HEK293 (cell line): ENCODE measurements around the gene EVC2.

Experiments used
- KLF10 ChIP-seq: fragments of 450-650 bp; IDR thresholded peaks from 2 replicates; pipeline ENCODE4 v1.5.1; 2018; ENCODE audit warnings: missing biosample characterization, mild to moderate bottlenecking, missing genetic modification characterization
- MEIS1 ChIP-seq: sonication (generic); formaldehyde crosslinking; IDR thresholded peaks from 2 replicates; pipeline ENCODE4 v1.8.1; 2022; ENCODE audit warnings: missing genetic modification reagents, mild to moderate bottlenecking, borderline replicate concordance
- ZNF561 ChIP-seq: fragments of 450-650 bp; IDR thresholded peaks from 2 replicates; pipeline ENCODE4 v1.5.1; 2018; ENCODE audit warnings: missing biosample characterization, missing genetic modification characterization, borderline replicate concordance
- TF ChIP-seq, protein P1 (sequence below): fragments of 450-650 bp; formaldehyde crosslinking; IDR thresholded peaks from 2 replicates; pipeline ENCODE4 v1.5.1; 2017; ENCODE audit warnings: missing biosample characterization, missing genetic modification characterization
- TF ChIP-seq, protein P2 (sequence below): fragments of 450-650 bp; formaldehyde crosslinking; IDR thresholded peaks from 2 replicates; pipeline ENCODE4 v1.5.1; 2016; ENCODE audit warnings: missing biosample characterization, missing genetic modification characterization, low read depth
- TF ChIP-seq, protein P3 (sequence below): fragments of 450-650 bp; formaldehyde crosslinking; IDR thresholded peaks from 2 replicates; pipeline ENCODE4 v1.5.1; 2016; ENCODE audit warnings: missing biosample characterization, missing genetic modification characterization
- TF ChIP-seq, protein P4 (sequence below): fragments of 450-650 bp; formaldehyde crosslinking; IDR thresholded peaks from 2 replicates; pipeline ENCODE4 v1.5.1; 2016; ENCODE audit warnings: missing biosample characterization, missing genetic modification characterization

DNA sequence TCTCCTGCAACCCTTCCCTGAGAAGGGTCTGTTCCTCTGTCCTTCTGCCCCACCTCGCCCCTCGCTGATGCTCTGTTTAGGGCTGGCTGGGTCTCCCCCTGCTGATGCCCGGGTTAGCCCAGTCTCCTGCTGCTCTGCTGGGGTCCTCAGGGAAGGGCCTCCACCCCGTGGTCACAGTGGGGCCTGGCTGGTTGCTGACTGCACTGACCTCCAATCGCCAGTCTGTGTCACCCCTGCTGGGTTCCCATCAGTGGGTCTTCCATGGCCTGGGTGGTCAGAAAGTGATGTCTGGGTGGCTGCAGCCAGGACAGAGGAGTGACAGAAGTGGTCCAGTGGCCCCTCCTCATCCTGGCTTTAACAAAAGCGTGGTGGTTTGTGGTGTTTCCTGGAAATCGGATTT is 47.3 kb upstream of the EVC2 start:
- no peak for TF ChIP-seq ZNF561 (tag by site-specific recombination)
- TF ChIP-seq, protein P1, sequence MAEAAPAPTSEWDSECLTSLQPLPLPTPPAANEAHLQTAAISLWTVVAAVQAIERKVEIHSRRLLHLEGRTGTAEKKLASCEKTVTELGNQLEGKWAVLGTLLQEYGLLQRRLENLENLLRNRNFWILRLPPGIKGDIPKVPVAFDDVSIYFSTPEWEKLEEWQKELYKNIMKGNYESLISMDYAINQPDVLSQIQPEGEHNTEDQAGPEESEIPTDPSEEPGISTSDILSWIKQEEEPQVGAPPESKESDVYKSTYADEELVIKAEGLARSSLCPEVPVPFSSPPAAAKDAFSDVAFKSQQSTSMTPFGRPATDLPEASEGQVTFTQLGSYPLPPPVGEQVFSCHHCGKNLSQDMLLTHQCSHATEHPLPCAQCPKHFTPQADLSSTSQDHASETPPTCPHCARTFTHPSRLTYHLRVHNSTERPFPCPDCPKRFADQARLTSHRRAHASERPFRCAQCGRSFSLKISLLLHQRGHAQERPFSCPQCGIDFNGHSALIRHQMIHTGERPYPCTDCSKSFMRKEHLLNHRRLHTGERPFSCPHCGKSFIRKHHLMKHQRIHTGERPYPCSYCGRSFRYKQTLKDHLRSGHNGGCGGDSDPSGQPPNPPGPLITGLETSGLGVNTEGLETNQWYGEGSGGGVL (tag by site-specific recombination) = no peak
- TF ChIP-seq, protein P2, sequence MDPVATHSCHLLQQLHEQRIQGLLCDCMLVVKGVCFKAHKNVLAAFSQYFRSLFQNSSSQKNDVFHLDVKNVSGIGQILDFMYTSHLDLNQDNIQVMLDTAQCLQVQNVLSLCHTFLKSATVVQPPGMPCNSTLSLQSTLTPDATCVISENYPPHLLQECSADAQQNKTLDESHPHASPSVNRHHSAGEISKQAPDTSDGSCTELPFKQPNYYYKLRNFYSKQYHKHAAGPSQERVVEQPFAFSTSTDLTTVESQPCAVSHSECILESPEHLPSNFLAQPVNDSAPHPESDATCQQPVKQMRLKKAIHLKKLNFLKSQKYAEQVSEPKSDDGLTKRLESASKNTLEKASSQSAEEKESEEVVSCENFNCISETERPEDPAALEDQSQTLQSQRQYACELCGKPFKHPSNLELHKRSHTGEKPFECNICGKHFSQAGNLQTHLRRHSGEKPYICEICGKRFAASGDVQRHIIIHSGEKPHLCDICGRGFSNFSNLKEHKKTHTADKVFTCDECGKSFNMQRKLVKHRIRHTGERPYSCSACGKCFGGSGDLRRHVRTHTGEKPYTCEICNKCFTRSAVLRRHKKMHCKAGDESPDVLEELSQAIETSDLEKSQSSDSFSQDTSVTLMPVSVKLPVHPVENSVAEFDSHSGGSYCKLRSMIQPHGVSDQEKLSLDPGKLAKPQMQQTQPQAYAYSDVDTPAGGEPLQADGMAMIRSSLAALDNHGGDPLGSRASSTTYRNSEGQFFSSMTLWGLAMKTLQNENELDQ = no peak
- TF ChIP-seq, protein P3, sequence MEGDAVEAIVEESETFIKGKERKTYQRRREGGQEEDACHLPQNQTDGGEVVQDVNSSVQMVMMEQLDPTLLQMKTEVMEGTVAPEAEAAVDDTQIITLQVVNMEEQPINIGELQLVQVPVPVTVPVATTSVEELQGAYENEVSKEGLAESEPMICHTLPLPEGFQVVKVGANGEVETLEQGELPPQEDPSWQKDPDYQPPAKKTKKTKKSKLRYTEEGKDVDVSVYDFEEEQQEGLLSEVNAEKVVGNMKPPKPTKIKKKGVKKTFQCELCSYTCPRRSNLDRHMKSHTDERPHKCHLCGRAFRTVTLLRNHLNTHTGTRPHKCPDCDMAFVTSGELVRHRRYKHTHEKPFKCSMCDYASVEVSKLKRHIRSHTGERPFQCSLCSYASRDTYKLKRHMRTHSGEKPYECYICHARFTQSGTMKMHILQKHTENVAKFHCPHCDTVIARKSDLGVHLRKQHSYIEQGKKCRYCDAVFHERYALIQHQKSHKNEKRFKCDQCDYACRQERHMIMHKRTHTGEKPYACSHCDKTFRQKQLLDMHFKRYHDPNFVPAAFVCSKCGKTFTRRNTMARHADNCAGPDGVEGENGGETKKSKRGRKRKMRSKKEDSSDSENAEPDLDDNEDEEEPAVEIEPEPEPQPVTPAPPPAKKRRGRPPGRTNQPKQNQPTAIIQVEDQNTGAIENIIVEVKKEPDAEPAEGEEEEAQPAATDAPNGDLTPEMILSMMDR (tag by site-specific recombination) = no peak
- no peak for TF ChIP-seq MEIS1 (CRISPR knock-in tag)
- TF ChIP-seq KLF10 (tag by site-specific recombination) = no peak
- TF ChIP-seq, protein P4, sequence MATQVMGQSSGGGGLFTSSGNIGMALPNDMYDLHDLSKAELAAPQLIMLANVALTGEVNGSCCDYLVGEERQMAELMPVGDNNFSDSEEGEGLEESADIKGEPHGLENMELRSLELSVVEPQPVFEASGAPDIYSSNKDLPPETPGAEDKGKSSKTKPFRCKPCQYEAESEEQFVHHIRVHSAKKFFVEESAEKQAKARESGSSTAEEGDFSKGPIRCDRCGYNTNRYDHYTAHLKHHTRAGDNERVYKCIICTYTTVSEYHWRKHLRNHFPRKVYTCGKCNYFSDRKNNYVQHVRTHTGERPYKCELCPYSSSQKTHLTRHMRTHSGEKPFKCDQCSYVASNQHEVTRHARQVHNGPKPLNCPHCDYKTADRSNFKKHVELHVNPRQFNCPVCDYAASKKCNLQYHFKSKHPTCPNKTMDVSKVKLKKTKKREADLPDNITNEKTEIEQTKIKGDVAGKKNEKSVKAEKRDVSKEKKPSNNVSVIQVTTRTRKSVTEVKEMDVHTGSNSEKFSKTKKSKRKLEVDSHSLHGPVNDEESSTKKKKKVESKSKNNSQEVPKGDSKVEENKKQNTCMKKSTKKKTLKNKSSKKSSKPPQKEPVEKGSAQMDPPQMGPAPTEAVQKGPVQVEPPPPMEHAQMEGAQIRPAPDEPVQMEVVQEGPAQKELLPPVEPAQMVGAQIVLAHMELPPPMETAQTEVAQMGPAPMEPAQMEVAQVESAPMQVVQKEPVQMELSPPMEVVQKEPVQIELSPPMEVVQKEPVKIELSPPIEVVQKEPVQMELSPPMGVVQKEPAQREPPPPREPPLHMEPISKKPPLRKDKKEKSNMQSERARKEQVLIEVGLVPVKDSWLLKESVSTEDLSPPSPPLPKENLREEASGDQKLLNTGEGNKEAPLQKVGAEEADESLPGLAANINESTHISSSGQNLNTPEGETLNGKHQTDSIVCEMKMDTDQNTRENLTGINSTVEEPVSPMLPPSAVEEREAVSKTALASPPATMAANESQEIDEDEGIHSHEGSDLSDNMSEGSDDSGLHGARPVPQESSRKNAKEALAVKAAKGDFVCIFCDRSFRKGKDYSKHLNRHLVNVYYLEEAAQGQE = no peak
